ENCODE measurements around the gene RPTOR.

The RPTOR gene

DNA sequence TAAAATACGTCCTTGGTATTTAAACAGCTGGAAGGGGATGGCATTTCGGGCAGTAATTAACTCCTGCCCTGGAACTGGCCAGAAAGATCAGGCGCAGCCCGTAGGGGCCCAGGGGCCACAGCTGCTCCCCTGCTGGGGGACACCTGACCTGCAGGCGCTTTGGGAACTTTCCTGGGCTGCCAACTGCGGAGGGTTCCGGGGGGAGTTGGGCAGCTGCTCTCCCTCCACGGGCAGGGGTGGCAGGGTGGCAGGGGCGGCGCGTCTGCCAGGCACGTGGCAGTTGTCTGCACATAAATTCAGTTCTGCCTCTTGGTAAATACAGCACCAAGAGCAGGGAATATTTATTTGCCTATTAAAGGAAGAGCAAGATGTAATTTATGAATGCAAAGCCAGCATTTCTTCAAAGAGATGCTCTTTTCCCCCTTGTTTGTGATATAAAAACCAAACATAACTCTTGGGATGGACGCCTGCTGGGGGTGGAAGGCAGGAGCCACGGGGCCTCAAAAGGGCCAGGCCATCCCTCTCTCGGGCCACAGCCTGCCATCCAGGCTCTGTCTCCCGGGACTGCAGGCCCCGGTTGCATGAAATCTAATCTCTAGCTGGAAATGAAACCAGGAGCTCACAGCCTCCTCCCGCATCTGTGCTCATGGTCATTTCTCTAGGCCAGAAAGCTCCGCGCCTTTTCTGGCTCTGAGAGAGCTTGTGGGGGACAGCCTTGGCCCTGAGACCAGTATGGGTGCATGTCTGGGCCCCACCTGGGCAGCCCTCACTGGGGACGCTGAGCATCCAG lies 417.1 kb downstream of the RPTOR start:
- no peak for DNase-seq (ENCODE audit: low read depth)

DNA sequence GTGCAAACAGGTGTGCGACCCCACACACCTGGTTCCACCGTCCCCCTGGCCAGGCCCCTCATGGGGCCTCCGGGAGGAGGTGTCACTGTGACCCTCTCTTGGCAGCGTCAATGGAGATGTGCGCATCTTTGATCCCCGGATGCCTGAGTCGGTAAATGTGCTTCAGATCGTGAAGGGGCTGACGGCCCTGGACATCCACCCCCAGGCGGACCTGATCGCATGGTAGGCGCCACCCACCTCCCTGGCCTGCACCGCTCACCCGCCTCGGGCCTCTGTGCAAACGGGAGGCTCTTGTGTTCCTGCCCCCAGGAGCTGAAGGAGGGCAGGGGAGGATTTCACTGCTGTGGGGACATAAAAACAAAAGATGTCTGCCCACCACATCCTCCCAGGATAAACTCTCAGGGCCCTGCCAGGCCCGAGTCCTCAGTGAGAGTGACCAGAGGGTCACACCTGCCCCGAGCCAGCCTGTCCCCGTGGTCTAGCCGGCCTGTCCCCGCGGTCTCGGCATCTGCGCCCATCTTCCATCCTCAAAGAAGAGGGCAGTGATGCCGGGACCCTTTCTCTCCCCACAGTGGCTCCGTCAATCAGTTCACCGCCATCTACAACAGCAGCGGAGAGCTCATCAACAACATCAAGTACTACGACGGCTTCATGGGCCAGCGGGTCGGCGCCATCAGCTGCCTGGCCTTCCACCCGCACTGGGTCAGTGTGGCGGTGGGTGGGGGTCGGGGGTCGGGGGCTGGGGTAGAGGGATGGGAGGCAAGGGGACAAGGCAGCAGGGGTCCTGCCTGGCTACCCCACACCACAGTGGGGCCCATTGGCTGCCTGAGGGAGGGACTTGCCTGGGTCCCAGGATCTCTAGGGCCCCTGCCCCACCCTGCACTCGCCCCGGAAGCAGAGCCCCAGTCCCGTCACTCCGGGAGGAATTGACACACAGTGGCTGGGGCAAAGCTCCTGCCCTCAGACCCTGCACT lies 418.0 kb downstream of the RPTOR start:
- no peak for DNase-seq (ENCODE audit: low read depth)

GRCh38 chr17:80963812-80964543 lies 419.3 kb downstream of the RPTOR start:
- no peak for DNase-seq (ENCODE audit: low read depth)

- DNase-seq (ENCODE audit: low read depth): no peak
Observed at GRCh38 chr17:80964544-80964856, 419.9 kb downstream of the RPTOR start.

DNA sequence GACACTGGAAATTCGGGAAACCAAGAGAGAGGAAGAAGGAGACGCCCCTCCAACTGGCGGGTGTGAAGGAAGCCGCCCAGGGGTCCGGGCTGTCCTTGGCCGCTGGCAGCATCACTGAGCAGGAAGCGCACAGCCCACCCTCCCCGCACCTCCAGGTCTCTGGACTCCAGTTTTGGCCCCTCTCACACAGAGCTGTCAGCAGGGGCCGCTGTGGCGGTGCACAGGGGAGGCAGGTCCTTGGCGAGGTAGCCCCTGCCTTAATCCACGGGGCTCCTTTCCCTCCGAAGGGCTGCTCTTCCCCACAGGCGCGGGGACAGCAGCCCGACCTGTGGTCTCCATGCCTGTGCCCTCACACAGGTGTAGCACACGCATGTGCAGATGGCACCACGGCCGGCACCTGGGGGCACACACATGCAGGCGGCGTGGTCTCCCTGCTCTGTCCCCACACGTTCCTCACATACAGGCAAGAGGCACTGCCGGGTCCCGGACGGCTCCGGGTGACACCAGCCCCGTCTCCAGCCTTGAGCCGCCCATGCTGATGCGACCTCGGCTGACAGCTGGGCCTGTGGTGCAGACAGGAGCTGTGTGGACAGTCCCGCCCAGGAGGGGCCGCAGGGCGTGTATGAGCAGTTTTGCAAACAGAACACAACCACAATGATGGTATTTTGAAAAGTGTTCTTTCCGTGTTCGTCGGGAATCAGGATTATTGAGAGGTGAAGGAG lies 420.4 kb downstream of the RPTOR start:
- DNase-seq (ENCODE audit: low read depth): no peak

- DNase-seq (ENCODE audit: low read depth): no peak
Observed at GRCh38 chr17:80965606-80966005, 421.0 kb downstream of the RPTOR start.

GRCh38 chr17:80967404-80967872 lies 422.8 kb downstream of the RPTOR start:
- DNase-seq (ENCODE audit: low read depth): no peak

DNA sequence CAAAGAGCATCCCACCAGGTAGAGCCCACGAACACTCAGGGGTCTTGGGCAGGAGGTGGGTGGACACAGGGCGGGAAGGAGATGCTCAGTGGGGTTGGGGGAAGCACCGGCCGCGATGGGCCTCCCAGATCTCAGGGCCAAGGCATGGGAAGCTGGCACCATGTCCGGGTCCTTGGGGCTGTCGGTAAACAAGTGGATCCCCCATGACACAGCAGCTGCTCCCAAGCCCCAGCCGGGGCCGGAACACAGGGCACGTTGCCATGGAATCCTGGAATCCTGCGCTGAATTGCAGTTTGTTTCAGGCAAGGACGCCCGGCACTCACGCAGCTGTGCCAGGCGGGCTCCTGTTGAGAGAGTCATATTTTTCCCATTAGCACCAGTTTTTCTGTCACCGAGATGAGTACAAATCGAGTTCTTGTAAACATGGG lies 424.0 kb downstream of the RPTOR start:
- DNase-seq (ENCODE audit: low read depth): no peak

DNA sequence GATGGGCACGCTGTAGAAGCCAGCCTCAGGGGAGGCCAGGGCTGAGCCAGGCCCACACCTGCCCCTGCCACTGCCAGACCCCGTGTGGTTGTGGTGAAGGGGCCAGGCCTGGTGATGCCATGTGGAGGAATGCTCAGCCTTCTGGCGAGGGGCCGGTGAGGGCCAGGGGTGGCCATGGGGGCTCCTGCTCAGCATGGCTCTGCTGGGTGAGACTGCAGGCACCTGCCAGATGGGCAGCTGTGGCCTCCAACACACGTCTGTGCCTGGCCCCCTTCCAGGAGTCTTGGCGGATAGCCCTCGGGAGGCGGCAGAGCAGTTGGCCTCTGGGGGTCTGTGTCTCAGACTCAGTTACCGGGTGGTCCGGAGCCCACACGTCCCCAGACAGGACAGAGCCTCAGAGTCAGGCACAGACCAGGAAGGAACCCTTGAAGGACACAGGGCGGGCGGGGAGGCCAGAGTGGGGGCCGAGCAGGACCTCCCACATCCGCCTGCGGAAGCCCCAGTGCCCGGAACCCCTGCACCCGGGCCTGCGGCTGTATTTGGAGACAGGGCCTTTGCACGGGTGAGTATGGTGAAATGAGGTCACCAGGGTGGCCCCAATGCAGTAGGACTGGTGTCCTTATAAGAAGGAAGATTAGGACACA lies 424.5 kb downstream of the RPTOR start:
- DNase-seq (ENCODE audit: low read depth): no peak

DNA sequence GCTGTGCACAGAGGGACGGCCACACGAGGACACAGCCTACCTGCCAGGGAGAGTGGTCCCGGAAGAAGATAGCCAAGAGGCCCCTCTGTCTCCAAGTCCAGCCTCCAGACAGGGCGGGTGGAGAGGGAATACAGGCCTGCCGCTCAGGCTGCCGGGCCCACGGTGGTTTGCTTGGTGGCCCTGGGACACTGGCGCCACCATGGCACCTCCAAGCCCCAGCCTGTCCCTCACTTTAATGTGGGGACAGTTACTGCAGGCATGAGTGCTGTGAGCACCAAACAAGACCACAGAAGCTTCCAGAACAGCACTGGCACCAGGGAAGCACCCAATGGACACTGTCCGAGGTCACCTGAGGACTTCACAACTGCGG lies 425.0 kb downstream of the RPTOR start:
- DNase-seq (ENCODE audit: low read depth): no peak

DNA sequence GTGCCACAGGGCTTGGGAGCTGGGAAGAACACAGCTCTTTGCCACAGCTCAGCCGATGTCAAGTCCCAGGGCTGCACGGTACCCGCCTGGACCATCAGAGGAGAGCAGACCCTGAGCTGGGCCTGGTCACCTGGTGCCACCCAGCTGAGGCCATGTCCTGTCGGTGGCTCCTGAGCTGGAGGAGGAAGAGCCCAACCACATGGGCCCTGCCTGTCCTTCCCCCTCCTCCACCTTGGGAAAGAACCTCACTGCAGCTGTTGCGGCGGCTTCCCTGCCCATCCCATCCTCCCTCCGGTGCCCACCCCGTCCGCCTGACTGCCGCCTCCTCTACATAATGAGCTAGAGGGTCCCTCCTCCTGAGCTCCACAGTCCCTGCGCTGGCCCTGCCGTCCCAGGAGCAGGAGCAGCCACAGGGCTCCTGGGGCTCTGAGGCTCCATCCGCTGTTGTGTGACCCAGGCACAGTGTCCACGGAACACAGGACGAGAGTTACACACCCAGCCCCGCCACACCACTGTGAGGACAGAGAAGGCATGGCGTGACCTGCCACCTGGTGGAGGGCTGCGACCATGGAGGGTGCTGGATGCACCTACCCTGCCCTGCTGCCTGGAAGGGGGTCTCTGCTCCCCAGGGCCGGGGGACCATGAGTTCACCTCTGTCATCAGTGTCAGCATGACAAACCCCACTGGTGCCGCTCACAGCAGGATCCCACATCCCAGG lies 425.6 kb downstream of the RPTOR start:
- DNase-seq (ENCODE audit: low read depth): peak; percentile 50

- DNase-seq (ENCODE audit: low read depth): no peak
Observed at GRCh38 chr17:80970762-80971703, 426.4 kb downstream of the RPTOR start.

GRCh38 chr17:80971704-80972304 lies 427.2 kb downstream of the RPTOR start:
- DNase-seq (ENCODE audit: low read depth): no peak

DNA sequence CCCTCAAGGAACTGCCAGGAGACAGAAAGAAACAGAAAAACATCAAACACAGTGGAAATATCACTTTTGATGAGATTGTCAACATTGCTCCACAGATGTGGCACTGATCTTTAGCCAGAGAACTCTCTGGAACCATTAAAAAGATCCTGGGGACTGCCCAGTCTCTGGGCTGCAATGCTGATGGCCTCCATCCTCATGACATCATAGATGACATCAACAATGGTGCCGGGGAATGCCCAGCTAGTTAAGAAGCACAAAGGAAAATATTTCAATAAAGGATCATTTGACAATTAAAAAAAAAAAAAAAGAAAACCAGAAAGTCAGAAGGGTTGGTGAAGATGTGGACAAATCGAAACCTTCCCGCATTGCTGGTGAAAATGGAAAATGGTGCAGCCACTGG lies 432.1 kb downstream of the RPTOR start:
- DNase-seq (ENCODE audit: low read depth): no peak

DNA sequence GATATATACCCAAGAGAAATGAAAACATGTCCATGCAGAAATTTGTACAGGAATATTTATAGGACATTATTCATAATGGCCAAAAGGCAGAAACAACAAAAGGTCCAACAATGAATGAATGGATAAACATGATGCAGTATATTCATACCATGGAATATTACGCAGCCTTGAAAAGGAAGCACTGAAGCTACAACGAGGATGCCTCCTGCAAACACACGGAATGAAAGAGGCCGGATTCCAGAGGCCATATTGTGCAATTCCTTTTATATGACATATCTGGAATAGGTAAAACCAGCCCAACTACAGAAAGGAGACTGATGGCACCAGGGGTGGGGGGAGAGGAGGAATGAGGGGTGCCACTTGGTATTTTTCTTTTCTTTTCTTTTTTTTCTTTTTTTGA lies 432.5 kb downstream of the RPTOR start:
- no peak for DNase-seq (ENCODE audit: low read depth)

DNA sequence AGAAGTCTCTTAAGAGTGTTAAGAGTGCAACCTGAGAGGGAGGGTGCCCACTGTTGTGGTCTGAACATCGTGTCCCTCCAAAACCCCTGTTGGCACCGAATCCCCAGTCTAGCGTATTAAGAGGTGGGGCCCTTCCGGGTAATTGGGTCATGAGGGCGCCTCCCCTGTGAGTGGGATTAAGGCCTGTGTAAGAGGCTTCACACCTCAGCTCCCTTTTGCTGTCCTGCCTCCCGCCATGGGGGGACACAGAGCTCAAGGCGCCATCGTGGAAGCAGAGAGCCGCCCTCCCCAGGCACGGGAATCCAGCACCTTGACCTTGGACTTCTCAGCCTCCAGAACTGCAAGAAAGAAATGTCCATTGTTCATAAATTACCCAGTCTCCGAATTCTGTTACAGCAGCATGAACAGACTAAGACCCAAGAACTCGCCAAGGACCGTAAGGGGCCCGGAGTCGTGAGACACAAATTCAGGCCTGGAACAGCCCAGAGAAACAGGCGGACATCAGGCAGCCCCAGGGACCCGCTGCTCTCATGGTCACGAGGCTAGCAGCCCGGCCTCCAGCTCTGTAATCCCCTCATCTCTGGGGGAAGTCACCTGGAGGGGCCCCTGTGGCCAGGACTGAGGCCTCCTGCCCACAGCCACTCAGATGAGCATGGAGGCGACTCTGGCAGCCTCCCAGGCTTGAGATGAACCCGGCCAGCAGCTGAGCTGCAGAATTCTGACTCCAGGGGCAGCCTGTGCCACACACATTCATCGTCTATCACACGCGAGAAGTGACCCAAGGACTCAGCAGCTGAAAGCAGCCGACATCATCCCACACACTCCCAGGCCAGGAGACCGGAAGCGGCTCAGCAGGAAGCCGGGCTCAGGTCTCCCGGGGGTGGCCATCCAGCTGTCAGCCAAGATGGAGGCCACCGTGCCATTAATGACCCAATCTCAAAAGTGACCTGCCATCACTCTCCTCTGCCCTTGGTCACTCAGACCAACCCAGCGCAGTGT lies 434.2 kb downstream of the RPTOR start:
- DNase-seq (ENCODE audit: low read depth): no peak

- no peak for DNase-seq (ENCODE audit: low read depth)
Observed at GRCh38 chr17:80979547-80980378, 435.1 kb downstream of the RPTOR start.

Data from ELR (cell line).